K562 (cell line): ENCODE results near the gene IPO11. TPM values are rescaled to one million over a fixed set of nuclear protein-coding genes. Genes with fewer than 3 reads are reported as not detected.

ENCODE experiments used
- ATAC-seq: fragments of 200-7000 bp; cut with Tn5 transposase; 3 replicates; pipeline ENCODE4 v1.9.1; 2020; ENCODE audit warnings: moderate library complexity
- BruUV-seq: library from RNA; stranded (reverse); fragments of 400-500 nt; replicated peaks from 2 replicates; lab custom pipeline; 2021; lab: Mats Ljungman, UMichigan
- CTCF ChIA-PET: fragments of 300-600 bp; formaldehyde crosslinking; extraction: SDS; loops from one replicate; lab custom pipeline; 2021; ENCODE audit warnings: low intra/inter-chr PET ratio; lab: Yijun Ruan, JAX
- POLR2A ChIA-PET: fragments of 300-600, 350-650 bp; sonication (Branson Sonifier 250); formaldehyde crosslinking; extraction: SDS; loops from one replicate; lab custom pipeline; 2021; ENCODE audit warnings: antibody characterized with exemption, inconsistent platforms; lab: Yijun Ruan, JAX
- DNase-seq, 4 experiments: peaks; one replicate each; pipeline versions ENCODE4 v3.0.0 to v3.0.0-alpha.2; 2011 to 2018; ENCODE audit warnings: low spot score in 3 of 4, mixed read lengths in 3 of 4; ENCODE audit errors: extremely low read depth in 1 of 4
- FAIRE-seq: peaks from 2 replicates; lab custom pipeline; 2011; peaks lifted over from hg19 to GRCh38; lab: Jason Lieb, UNC
- H2AFZ ChIP-seq: 2 replicates; pipeline ENCODE4 v1.6.0; 2011; ENCODE audit warnings: low read depth, low read length, control low read depth, inconsistent platforms
- H3K27ac ChIP-seq: fragments of 200-600 bp; 3 replicates; pipeline ENCODE4 v1.8.0; 2011; ENCODE audit warnings: low read depth, mild to moderate bottlenecking, control low read depth, inconsistent platforms, low read length, moderate library complexity, mixed read lengths; ENCODE audit errors: extremely low read depth
- H3K27me3 ChIP-seq, 2 experiments: fragments of 300-600 bp in 1 of 2; 2 replicates in 1 of 2; 3 replicates in 1 of 2; pipeline versions ENCODE4 v1.6.0 to v1.8.0; 2011; ENCODE audit warnings: inconsistent platforms in 2 of 2, low read length in 2 of 2, mild to moderate bottlenecking in 1 of 2, mixed read lengths in 1 of 2, moderate library complexity in 1 of 2; ENCODE audit not compliant: control insufficient read depth in 2 of 2, insufficient read depth in 2 of 2
- H3K36me3 ChIP-seq: fragments of 300-600 bp; 3 replicates; pipeline ENCODE4 v1.8.0; 2011; ENCODE audit warnings: mild to moderate bottlenecking, low read length, inconsistent platforms; ENCODE audit not compliant: control insufficient read depth, insufficient read depth
- H3K4me1 ChIP-seq, 2 experiments: fragments of 200-600 bp in 1 of 2; replicated peaks in 1 of 2; 2 replicates in 1 of 2; 3 replicates in 1 of 2; pipeline versions ENCODE4 v1.5.1 to v1.8.0; 2011; ENCODE audit warnings: inconsistent platforms in 2 of 2, low read length in 2 of 2, mild to moderate bottlenecking in 1 of 2, mixed read lengths in 1 of 2, moderate library complexity in 1 of 2; ENCODE audit not compliant: control insufficient read depth in 2 of 2, insufficient read depth in 2 of 2
- H3K4me2 ChIP-seq: 2 replicates; pipeline ENCODE4 v1.6.1; 2011; ENCODE audit warnings: low read length, control low read depth, inconsistent platforms, mixed read lengths; ENCODE audit not compliant: insufficient read depth
- H3K4me3 ChIP-seq: fragments of 200-600 bp; sonication (generic), shearing (Covaris generic); 2 replicates; pipeline ENCODE4 v1.5.1; 2016; ENCODE audit warnings: control low read depth, inconsistent platforms
- H3K79me2 ChIP-seq: fragments of 200-600 bp; 3 replicates; pipeline ENCODE4 v1.8.0; 2011; ENCODE audit warnings: low read length, inconsistent platforms; ENCODE audit not compliant: control insufficient read depth, insufficient read depth
- H3K9ac ChIP-seq, 2 experiments: 2 replicates each; pipeline versions ENCODE4 v1.6.0 to v1.6.1; 2011; ENCODE audit warnings: low read depth in 2 of 2, low read length in 2 of 2, control low read depth in 1 of 2, inconsistent platforms in 1 of 2, mild to moderate bottlenecking in 1 of 2, mixed read lengths in 1 of 2; ENCODE audit not compliant: insufficient read depth in 1 of 2
- H3K9me1 ChIP-seq: one replicate; pipeline ENCODE4 v1.6.0; 2011; ENCODE audit warnings: inconsistent platforms, mild to moderate bottlenecking, low read length, moderate library complexity; ENCODE audit not compliant: control insufficient read depth, insufficient read depth
- H3K9me3 ChIP-seq: replicated peaks from 2 replicates; pipeline ENCODE4 v1.5.1; 2011; ENCODE audit warnings: low read depth, low read length, inconsistent platforms; ENCODE audit not compliant: control insufficient read depth, insufficient read depth
- H4K20me1 ChIP-seq: replicated peaks from 2 replicates; pipeline ENCODE4 v1.6.1; 2011; ENCODE audit warnings: low read length, inconsistent platforms, mixed read lengths; ENCODE audit not compliant: control insufficient read depth, insufficient read depth
- AFF4 ChIP-seq: sonication (generic); formaldehyde crosslinking; IDR thresholded peaks from 2 replicates; pipeline ENCODE4 v1.8.0; 2023; ENCODE audit warnings: mild to moderate bottlenecking, missing genetic modification reagents
- CC2D1A ChIP-seq: fragments of 450-650 bp; IDR thresholded peaks from 2 replicates; pipeline ENCODE4 v1.6.1; 2017; ENCODE audit warnings: mild to moderate bottlenecking
- CHD2 ChIP-seq: IDR thresholded peaks from 2 replicates; pipeline ENCODE4 v1.6.1; 2011; ENCODE audit warnings: low read depth, low read length
- ERF ChIP-seq: fragments of 450-650 bp; formaldehyde crosslinking; IDR thresholded peaks from 2 replicates; pipeline ENCODE4 v1.4.0; 2020; ENCODE audit warnings: mild to moderate bottlenecking, mixed read lengths
- ILF3 ChIP-seq: fragments of 450-650 bp; IDR thresholded peaks from 2 replicates; pipeline ENCODE4 v1.6.1; 2018; ENCODE audit warnings: antibody characterized with exemption, mild to moderate bottlenecking, moderate library complexity, borderline replicate concordance
- L3MBTL2 ChIP-seq: fragments of 450-650 bp; IDR thresholded peaks from 2 replicates; pipeline ENCODE4 v1.6.1; 2016; ENCODE audit warnings: mild to moderate bottlenecking, moderate library complexity
- RBM25 ChIP-seq: fragments of 200-400 bp; formaldehyde crosslinking; IDR thresholded peaks from 2 replicates; pipeline ENCODE4 v1.6.1; 2018; ENCODE audit warnings: low read length, low read depth, moderate library complexity; ENCODE audit not compliant: severe bottlenecking
- SAFB ChIP-seq: fragments of 200-400 bp; formaldehyde crosslinking; IDR thresholded peaks from 2 replicates; pipeline ENCODE4 v1.6.1; 2017; ENCODE audit warnings: low read depth, low read length, borderline replicate concordance
- SOX6 ChIP-seq: fragments of 450-650 bp; IDR thresholded peaks from 2 replicates; pipeline ENCODE4 v1.6.1; 2014; ENCODE audit warnings: mild to moderate bottlenecking
- ZBTB17 ChIP-seq: fragments of 450-650 bp; formaldehyde crosslinking; IDR thresholded peaks from 2 replicates; pipeline ENCODE4 v1.4.0; 2020; ENCODE audit warnings: mild to moderate bottlenecking
- ZNF239 ChIP-seq: fragments of 250-450 bp; sonication (Bioruptor Pico); IDR thresholded peaks from 2 replicates; pipeline ENCODE4 v1.4.0; 2020; ENCODE audit warnings: mild to moderate bottlenecking
- whole genome bisulfite sequencing: fragments of 100-300 bp; shearing (Covaris generic); methylation state at CpG from one replicate; pipeline ENCODE4 v1.1.6; 2016; ENCODE audit warnings: low coverage, mixed read lengths; ENCODE audit not compliant: insufficient coverage; ENCODE audit errors: missing lambda C conversion rate; 5-methylcytosine and 5-hydroxymethylcytosine counted together
- in situ Hi-C: fragments of 300-500 bp; cut with MboI; formaldehyde crosslinking; loops from 4 replicates; pipeline ENCODE4 v1.15.0; 2018; ENCODE audit warnings: inconsistent platforms, mixed read lengths
- intact Hi-C: fragments of 100-400 bp; cut with micrococcal nuclease; formaldehyde crosslinking; loops from 2 replicates; pipeline ENCODE4 v1.14.2; 2022
- polyA plus RNA-seq, 8 experiments: library from polyadenylated mRNA; depleted of rRNA in 4 of 8; stranded (reverse) in 5 of 8; unstranded in 3 of 8; fragments of >200 nt; fragmentation: Nextera tagmentation in 2 of 8; fragmentation: Illumina TruSeq in 1 of 8; extraction: Ambion mirVana in 2 of 8; extraction: Trizol in 1 of 8; gene quantifications; 2 replicates each; pipeline versions ENCODE4 v1.2.1 to v1.2.3, GENCODE V29; 2011 to 2014; ENCODE audit warnings: inconsistent platforms in 1 of 8, missing spikeins in 1 of 8
- total RNA-seq, 7 experiments: library from RNA; depleted of rRNA in 6 of 7; stranded (reverse); fragments of >200 nt in 6 of 7; fragmentation: Illumina TruSeq in 2 of 7; extraction: Trizol in 2 of 7; gene quantifications; 2 replicates each; pipeline versions ENCODE4 v1.2.1 to v1.2.3, GENCODE V29; 2011 to 2021; ENCODE audit warnings: low replicate concordance in 1 of 7
- TF ChIP-seq, protein P1 (sequence below), 2 experiments: fragments of 200-800 bp in 1 of 2; sonication (Bioruptor generic) in 1 of 2; sonication (generic) in 1 of 2; formaldehyde crosslinking in 1 of 2; IDR thresholded peaks in 1 of 2; conservative IDR thresholded peaks in 1 of 2; 2 replicates each; pipeline versions ENCODE4 v1.5.0 to v1.6.1; 2016 to 2020; ENCODE audit warnings: missing compliant biosample characterization in 1 of 2, missing genetic modification characterization in 1 of 2, missing genetic modification reagents in 1 of 2
- TF ChIP-seq, protein P2 (sequence below), 2 experiments: IDR thresholded peaks in 1 of 2; conservative IDR thresholded peaks in 1 of 2; 2 replicates each; pipeline ENCODE4 v1.6.1; 2016; ENCODE audit warnings: low read depth in 2 of 2, mild to moderate bottlenecking in 1 of 2, missing compliant biosample characterization in 1 of 2, missing genetic modification characterization in 1 of 2, moderate library complexity in 1 of 2

Gene IPO11
- total and polyA plus RNA-seq, 9 of the 15 experiments (the other 6 are each of a cell fraction or from before 2014, with no cell fraction given) = 38.7 to 96.0 (median 70.9) TPM

DNA sequence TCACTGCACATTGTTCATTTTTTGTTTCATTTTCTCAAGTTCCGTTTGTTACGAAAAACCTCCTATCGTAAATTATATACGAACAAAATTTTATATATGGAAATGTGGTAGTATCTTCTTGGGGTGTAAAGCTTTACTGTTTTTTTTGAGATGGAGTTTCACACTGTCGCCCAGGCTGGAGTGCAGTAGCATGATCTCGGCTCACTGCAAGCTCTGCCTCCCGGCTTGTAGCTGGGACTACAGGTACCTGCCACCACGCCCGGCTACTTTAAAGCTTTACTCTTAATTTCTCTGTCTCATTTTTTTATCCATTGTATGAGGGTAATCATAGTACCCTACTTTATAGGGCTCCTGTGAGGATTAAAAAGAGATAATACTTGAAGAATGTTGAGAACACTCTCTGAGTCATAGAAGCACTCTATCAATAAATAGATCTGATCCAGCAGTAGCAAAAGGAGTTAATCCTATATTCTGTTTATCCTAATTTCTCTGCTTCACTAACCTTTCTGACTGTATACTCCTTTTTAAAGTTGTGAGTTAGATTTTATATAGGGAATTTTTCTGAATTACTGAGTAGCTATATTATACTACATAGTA is 160.5 kb downstream of the IPO11 start:
- H3K9me3 ChIP-seq = no peaks in the 10 kb centered on the region
- H3K36me3 ChIP-seq = peaks cover 17% of the 10 kb centered on the region; the same call in 1 of the 3 replicates
- no peak overlapping the region for H3K4me3 ChIP-seq
- no peaks in the 10 kb centered on the region for H3K27me3 ChIP-seq
- H3K27ac ChIP-seq = no peak overlapping the region
- ATAC-seq = no peak
- CTCF ChIA-PET = no interaction called here
- H3K9me1 ChIP-seq = no peaks in the 10 kb centered on the region
- DNase-seq = no peak
- no peak overlapping the region for H2AFZ ChIP-seq
- TF ChIP-seq RBM25 = no peak
- no peak for TF ChIP-seq SAFB
- no peak for TF ChIP-seq ILF3
- no peak for TF ChIP-seq L3MBTL2
- TF ChIP-seq ZNF239 (CRISPR knock-in tag) = no peak
- TF ChIP-seq, protein P1, sequence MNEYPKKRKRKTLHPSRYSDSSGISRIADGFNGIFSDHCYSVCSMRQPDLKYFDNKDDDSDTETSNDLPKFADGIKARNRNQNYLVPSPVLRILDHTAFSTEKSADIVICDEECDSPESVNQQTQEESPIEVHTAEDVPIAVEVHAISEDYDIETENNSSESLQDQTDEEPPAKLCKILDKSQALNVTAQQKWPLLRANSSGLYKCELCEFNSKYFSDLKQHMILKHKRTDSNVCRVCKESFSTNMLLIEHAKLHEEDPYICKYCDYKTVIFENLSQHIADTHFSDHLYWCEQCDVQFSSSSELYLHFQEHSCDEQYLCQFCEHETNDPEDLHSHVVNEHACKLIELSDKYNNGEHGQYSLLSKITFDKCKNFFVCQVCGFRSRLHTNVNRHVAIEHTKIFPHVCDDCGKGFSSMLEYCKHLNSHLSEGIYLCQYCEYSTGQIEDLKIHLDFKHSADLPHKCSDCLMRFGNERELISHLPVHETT (CRISPR knock-in tag; conservative IDR thresholded peaks at IDR 0.05 in 1 of 2, IDR thresholded peaks at IDR 0.05 in 1 of 2) = no peak
- no peak for TF ChIP-seq CHD2
- TF ChIP-seq ERF (CRISPR knock-in tag) = no peak
- TF ChIP-seq, protein P2, sequence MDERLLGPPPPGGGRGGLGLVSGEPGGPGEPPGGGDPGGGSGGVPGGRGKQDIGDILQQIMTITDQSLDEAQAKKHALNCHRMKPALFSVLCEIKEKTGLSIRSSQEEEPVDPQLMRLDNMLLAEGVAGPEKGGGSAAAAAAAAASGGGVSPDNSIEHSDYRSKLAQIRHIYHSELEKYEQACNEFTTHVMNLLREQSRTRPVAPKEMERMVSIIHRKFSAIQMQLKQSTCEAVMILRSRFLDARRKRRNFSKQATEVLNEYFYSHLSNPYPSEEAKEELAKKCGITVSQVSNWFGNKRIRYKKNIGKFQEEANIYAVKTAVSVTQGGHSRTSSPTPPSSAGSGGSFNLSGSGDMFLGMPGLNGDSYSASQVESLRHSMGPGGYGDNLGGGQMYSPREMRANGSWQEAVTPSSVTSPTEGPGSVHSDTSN (CRISPR knock-in tag; IDR thresholded peaks at IDR 0.05; ENCODE audit: low read depth) = no peak
- TF ChIP-seq, protein P2 (tag; conservative IDR thresholded peaks at IDR 0.05; ENCODE audit: low read depth) = no peak
- TF ChIP-seq SOX6 = no peak
- TF ChIP-seq ZBTB17 = no peak
- no peak for TF ChIP-seq AFF4 (CRISPR knock-in tag)
- TF ChIP-seq CC2D1A = no peak
- TF ChIP-seq, all 486 proteins: peak for 0
- Histone ChIP-seq H3K4me1 (no peaks in the 10 kb centered on the region), H3K79me2 (0 out of 3 replicates have a peak, but pooled peaks cover 4% of the 10 kb centered on the region), H3K4me2 (no peak overlapping the region), H4K20me1 (no peaks in the 10 kb centered on the region), H3K9ac (no peak overlapping the region)
- FAIRE-seq = no peak
- POLR2A ChIA-PET = interaction anchor here (1.3 kb wide), 1 partner anchor 26 kb away, joined by 5 read pairs; no protein-coding TSS in a partner anchor
- BruUV-seq = no TSS peak
- intact Hi-C loops = no loop called here
- in situ Hi-C loops = no loop called here
- WGBS = 96% methylated on average over 9 of the region's 9 CpGs
